AG08395 (cell line): ENCODE data around the gene ZNF536.
"Not testable (repeated sequence)": the region's sequence is repeated elsewhere in the genome, so short reads cannot be mapped to it uniquely, and the experiment has no call there.

Experiments used
- DNase-seq: peaks from one replicate; pipeline ENCODE4 v3.0.0; 2012; ENCODE audit warnings: mixed read lengths, low spot score

The ZNF536 gene

GRCh38 chr19:30419568-30420180, 47.5 kb downstream of the ZNF536 start:
- peak; percentile 93 for DNase-seq

GRCh38 chr19:30420316-30420715, 48.1 kb downstream of the ZNF536 start:
- DNase-seq: no peak

DNA sequence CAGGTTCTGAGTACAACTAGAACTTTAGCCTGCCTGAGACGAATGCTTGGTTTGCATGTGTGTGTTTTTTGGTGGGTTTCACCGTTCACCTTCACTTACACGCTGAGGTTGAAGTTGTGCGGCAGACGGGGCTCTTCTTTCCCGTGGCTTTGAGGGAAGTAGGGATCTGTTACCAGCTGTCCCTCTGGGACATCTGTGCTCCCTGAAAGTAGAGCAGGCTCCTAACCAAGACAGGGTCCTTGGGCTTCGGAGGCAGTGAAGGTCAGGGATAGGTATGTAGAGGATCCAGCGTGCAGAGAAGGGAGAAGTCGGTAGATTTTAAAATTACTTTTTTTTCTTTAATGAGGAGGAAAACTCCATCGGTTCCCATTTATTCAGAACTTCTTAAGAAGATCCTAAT, 48.7 kb downstream of the ZNF536 start:
- DNase-seq: no peak

DNA sequence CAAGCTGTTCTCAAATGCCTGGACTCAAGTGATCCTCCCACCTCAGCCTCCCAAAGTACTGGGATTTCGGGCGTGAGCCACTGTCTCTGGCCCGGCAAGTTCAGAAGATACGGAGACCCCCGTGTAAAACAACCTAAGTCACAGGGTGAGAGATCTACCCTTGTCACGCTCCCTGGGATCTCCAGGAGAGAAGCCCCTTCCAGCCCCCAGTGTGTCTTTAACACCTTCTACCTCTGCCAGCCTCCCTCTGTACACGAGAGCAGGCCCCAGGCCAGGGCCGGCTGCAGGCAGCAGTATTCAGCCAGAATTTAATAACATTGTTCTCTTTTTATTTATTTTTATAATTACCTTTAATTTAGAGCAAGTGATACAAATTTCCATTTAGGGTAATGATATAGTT, 49.4 kb downstream of the ZNF536 start:
- DNase-seq: no peak

DNA sequence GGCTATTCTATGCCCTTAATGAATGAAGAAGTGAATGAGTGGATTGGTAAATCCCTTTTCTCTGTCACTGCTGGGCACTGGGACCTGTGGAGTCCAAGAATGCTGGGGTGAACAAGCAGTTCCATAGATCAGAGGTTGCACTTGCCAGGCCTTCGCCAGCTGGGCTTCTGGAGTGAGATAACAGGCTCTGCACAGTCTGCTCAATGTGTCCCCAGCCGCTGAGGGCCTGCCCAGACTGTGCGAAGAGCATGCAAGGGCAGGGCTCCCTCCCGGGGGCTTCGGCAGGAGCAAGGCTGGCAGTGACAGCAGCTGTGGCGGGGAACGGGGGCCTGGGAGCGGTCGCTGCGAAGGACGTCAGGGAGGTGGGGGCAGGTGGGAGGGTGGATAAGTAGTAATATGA, 51.3 kb downstream of the ZNF536 start:
- DNase-seq: no peak

DNA sequence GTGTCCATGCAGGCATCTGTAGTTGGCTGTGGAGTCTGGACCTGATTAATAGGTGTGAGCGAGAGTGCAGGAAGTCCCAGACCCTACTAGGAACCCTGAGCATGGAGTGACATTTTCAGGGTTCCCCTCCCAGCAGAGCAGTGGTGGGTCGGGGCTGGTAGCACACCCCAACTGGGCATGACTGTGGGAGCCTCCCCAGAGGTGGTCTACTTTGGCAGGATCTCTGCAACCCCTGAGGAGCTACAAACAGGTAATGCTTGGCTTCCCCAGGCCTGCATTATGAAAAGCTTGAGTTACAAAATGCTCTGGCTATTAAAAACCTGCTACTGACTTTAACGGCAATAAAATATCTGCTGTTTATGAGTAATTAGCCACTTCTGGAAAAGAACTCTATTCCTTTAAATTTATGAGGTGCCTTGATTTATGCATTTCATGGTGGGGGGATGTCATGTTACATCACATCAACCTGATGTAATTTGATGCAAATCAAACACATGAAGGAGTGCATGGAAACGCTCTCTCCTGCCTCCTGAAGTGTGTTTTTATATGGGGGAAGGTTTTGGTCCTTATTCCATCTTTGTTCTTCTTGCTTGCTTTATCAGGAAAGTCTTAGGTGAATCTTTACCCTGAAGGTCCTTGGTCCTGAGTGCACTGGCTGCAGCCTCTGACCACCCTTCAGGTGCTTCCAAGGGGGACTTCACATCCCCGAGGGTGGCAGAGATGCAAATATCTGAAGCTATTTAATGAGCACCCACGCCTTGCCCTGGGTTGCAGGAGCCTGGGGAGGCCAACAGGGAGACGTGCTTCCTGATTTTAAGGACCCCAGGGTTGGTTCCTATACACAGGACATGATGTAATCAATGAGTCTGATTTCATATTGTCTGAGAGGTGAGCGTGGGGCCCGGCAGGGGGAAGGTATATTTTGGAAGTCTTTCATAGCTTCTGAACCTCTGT, 54.0 kb downstream of the ZNF536 start:
- no peak for DNase-seq

DNA sequence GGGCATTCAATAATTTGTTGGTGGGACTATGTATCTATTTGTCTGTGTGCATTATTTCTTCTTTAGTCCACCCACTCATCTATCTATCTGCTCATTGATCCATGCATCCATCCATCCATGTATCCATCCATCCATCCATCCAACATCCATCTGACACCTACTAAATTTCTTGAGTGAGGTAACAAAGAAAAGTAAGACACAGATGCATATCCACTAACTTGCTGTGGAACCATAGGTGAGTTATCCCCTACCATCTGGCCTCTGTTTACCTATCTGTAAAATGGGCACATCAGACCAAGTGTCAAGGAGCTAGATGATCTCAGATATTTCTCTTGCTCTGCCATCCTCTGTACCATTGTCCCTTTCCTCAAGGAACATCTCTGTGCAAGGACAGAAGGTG, 54.7 kb downstream of the ZNF536 start:
- DNase-seq: no peak

- no peak for DNase-seq
These were observed 56.0 kb downstream of the ZNF536 start for GRCh38 chr19:30428092-30428680.

- no peak for DNase-seq
These were observed 56.7 kb downstream of the ZNF536 start for GRCh38 chr19:30428844-30429243.

DNA sequence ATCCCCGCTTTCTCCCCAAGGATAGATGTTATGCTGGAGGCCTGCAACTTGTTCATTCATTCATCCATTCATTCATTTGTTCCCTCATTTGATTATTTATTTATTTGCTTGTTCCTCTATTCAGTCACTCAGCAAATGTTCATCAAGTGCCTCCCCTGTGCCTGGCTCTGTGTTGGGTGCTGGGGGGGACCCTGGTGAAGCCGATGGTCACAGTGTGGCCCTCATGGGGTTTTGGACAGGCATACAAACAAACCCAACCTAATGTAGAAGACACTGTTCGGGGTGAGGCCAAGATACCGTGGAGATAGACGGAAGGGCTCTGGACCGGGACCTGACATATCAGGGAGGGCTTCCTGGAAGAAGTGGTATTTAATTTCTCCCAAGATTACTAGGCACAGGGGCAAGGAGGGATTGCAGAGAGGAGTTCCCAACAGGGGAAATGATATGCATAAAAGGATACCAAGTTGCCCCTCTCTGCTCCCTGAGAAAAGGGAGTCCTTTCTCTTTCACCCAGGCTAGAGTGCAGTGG, 58.1 kb downstream of the ZNF536 start:
- DNase-seq: no peak

GRCh38 chr19:30431591-30431990, 59.4 kb downstream of the ZNF536 start:
- no peak for DNase-seq

GRCh38 chr19:30434797-30435594, 62.8 kb downstream of the ZNF536 start:
- DNase-seq: no peak

DNA sequence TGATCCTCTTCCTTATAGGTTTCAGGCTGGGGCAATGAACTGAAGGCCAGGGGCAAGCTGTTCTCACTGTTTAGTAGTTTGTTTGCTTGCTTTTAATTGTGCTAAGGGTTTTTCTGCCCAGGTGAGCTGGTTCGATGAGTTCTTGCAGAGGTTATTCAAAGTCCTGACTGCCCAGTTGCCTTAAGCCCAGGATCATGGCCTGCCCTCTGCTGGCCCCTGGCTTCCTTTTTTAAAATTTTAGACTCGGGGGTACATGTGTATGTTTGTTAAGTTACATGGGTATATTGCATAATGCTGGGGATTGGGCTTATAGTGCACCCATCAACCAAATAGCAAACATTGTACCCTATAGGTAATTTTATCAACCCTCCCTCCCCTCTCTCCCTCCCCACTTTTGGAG, 65.7 kb downstream of the ZNF536 start:
- no peak for DNase-seq

DNA sequence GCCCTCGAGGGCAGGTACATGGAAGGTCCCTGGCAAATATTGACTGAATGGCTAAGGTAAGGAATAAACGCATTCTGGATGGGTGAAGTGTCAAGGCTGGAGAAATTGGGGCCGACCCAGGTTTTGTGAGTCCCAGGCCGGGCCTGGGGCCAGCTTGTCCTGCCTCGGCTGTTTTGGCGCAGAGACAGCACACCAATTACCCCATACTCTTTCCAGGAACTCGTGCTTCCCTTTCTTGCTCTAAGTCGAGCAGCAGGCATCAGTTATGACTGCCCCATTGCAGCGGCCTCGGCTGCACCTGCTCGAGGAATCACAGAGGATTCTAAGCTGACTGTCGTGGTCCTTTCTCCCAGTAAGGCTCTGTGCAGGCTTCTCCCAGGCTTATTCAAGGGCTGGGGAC, 67.1 kb downstream of the ZNF536 start:
- DNase-seq: no peak

GRCh38 chr19:30441011-30441410, 68.8 kb downstream of the ZNF536 start:
- no peak for DNase-seq

DNA sequence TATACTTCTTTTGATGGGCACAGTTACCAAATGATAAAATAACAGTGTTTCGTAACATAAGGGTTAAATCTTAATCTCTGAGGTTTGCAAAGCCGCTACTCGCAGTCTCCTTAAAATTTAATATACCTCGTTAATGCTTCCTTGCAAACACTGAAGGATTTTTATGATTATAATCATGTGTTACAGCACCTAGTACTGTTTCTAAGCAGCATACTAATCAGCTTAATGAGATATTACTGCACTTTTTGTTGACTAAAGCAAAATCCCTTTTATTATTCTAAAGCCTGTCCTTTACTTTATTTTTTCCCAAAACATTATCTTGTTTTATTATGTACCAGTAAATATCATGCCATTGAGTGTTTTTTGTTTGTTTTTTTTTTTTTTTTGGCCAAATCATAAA, 70.5 kb downstream of the ZNF536 start:
- no peak for DNase-seq

DNA sequence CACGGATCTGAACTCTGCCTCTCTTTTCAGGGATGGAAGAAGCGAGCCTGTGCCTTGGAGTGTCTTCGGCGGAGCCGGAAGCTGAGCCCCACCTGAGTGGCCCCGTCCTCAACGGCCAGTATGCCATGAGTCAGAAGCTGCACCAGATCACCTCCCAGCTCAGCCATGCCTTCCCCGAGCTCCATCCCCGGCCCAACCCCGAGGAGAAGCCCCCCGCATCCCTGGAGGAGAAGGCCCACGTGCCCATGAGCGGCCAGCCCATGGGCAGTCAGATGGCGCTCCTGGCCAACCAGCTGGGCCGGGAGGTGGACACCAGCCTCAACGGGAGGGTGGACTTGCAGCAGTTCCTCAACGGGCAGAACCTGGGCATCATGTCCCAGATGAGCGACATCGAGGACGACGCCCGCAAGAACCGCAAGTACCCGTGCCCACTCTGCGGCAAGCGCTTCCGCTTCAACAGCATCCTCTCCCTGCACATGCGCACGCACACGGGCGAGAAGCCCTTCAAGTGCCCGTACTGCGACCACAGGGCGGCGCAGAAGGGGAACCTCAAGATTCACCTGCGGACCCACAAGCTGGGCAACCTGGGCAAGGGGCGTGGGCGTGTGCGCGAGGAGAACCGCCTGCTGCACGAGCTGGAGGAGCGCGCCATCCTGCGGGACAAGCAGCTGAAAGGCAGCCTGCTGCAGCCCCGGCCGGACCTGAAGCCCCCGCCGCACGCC, 71.5 kb downstream of the ZNF536 start:
- DNase-seq: no peak

- no peak for DNase-seq
These were observed 72.1 kb downstream of the ZNF536 start for GRCh38 chr19:30444253-30444671.

GRCh38 chr19:30444686-30445232, 72.6 kb downstream of the ZNF536 start:
- DNase-seq: no peak

DNA sequence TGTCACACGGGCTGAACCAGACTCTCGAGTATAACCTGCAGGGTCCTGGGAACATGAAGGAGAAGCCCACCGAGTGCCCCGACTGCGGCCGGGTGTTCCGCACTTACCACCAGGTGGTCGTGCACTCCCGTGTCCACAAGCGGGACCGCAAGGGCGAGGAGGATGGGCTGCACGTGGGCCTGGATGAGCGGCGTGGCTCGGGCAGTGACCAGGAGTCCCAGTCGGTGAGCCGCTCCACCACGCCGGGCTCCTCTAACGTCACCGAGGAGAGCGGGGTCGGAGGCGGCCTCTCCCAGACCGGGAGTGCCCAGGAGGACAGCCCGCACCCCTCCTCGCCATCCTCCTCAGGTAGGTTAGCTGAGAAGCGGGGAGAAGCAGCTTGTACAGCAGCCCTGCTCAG, 73.2 kb downstream of the ZNF536 start:
- DNase-seq: no peak

DNA sequence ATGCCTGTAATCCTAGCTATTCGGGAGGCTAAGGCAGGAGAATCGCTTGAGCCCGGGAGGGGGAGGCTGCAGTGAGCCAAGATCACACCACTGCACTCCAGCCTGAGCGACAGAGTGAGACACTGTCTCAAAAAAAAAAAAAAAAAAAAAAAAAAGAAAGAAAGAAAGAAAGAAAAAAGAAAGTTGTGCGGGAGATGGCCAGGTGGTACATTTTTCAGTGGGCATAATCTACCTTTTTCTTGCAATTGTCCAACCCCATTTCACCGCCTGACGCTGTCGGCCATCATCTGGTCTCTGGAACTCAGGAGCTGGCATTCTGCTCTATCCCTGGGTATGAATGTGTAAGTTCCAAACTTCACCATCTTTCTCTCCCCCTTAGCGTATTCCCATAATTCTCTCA, 73.9 kb downstream of the ZNF536 start:
- not testable (repeated sequence) for DNase-seq
